SJCRH30 (cell line): Measurements from ENCODE around the gene KAT8. TPM values are rescaled to one million over a fixed set of nuclear protein-coding genes. Genes with fewer than 3 reads are reported as not detected.
"Not testable (repeated sequence)": the region's sequence is repeated elsewhere in the genome, so short reads cannot be mapped to it uniquely, and the experiment has no call there.

ENCODE experiments used
- DNase-seq, 2 experiments: peaks; one replicate each; pipeline ENCODE4 v3.0.0-alpha.2; 2015 to 2020
- H3K27ac ChIP-seq: fragments of 250-450 bp; sonication (Bioruptor Pico); 2 replicates; pipeline ENCODE4 v1.5.1; 2020; ENCODE audit warnings: mild to moderate bottlenecking, moderate library complexity
- H3K27me3 ChIP-seq: fragments of 250-450 bp; sonication (Bioruptor Pico); 2 replicates; pipeline ENCODE4 v1.5.1; 2020; ENCODE audit warnings: mild to moderate bottlenecking, moderate library complexity
- H3K36me3 ChIP-seq: fragments of 250-450 bp; sonication (Bioruptor Pico); 2 replicates; pipeline ENCODE4 v1.5.1; 2020; ENCODE audit warnings: mild to moderate bottlenecking, moderate library complexity
- H3K4me1 ChIP-seq: fragments of 250-450 bp; sonication (Bioruptor Pico); 2 replicates; pipeline ENCODE4 v1.5.1; 2020; ENCODE audit warnings: mild to moderate bottlenecking, moderate library complexity
- H3K4me3 ChIP-seq: fragments of 250-450 bp; sonication (Bioruptor Pico); 2 replicates; pipeline ENCODE4 v1.5.1; 2020; ENCODE audit warnings: mild to moderate bottlenecking, moderate library complexity
- H3K9me3 ChIP-seq: fragments of 250-450 bp; sonication (Bioruptor Pico); replicated peaks from 2 replicates; pipeline ENCODE4 v1.5.1; 2020; ENCODE audit warnings: mild to moderate bottlenecking, moderate library complexity
- total RNA-seq: library from RNA; depleted of rRNA; stranded (reverse); fragments of >200 nt; shearing (Covaris generic); gene quantifications from 2 replicates; pipeline ENCODE4 v1.2.3, GENCODE V29; 2014; rRNA removed

KAT8 gene
- total RNA-seq, 1 experiment from 2014 or later, result 42.6 TPM

GRCh38 chr16:31150976-31151375 is 33.5 kb downstream of the KAT8 start:
- not testable (repeated sequence) for H3K27me3 ChIP-seq, H3K27ac ChIP-seq, H3K36me3 ChIP-seq, H3K9me3 ChIP-seq, H3K4me3 ChIP-seq, H3K4me1 ChIP-seq, DNase-seq

- DNase-seq, result no peak
- no peaks in the 10 kb centered on the region for H3K9me3 ChIP-seq
- H3K27me3 ChIP-seq, result peaks cover 4% of the 10 kb centered on the region; the same call in 1 of the 2 replicates
- H3K36me3 ChIP-seq, result no peaks in the 10 kb centered on the region
- H3K4me3 ChIP-seq, result no peak overlapping the region
- no peaks in the 10 kb centered on the region for H3K4me1 ChIP-seq
- H3K27ac ChIP-seq, result no peak overlapping the region
These were observed 39.7 kb downstream of the KAT8 start for GRCh38 chr16:31157136-31157535.

- H3K27ac ChIP-seq, result no peak overlapping the region
- H3K4me1 ChIP-seq, result no peaks in the 10 kb centered on the region; the same call in 1 of the 2 replicates
- no peaks in the 10 kb centered on the region for H3K9me3 ChIP-seq
- no peaks in the 10 kb centered on the region for H3K36me3 ChIP-seq
- no peaks in the 10 kb centered on the region for H3K27me3 ChIP-seq
- H3K4me3 ChIP-seq, result no peak overlapping the region
- DNase-seq, result no peak
These were observed 49.9 kb downstream of the KAT8 start for GRCh38 chr16:31167315-31167714.

- DNase-seq, result no peak
- no peak overlapping the region for H3K4me3 ChIP-seq
- no peaks in the 10 kb centered on the region for H3K36me3 ChIP-seq
- H3K27me3 ChIP-seq, result no peaks in the 10 kb centered on the region
- H3K9me3 ChIP-seq, result no peaks in the 10 kb centered on the region
- H3K4me1 ChIP-seq, result no peaks in the 10 kb centered on the region; the same call in 1 of the 2 replicates
- no peak overlapping the region for H3K27ac ChIP-seq
These were observed 51.4 kb downstream of the KAT8 start for GRCh38 chr16:31168848-31169247.

GRCh38 chr16:31170048-31170447 is 52.6 kb downstream of the KAT8 start:
- H3K4me1 ChIP-seq, H3K4me3 ChIP-seq, H3K27ac ChIP-seq: not testable (repeated sequence)

GRCh38 chr16:31177136-31177535 is 59.7 kb downstream of the KAT8 start:
- Histone ChIP-seq H3K27me3 (no peaks in the 10 kb centered on the region), H3K4me1 (peaks cover 4% of the 10 kb centered on the region), H3K4me3 (no peak overlapping the region), H3K9me3 (no peaks in the 10 kb centered on the region), H3K27ac (no peak overlapping the region), H3K36me3 (peaks cover 14% of the 10 kb centered on the region)
- peak in 1 of 2 experiments; percentile 42 for DNase-seq

More at GRCh38 chr16:31170048-31170447, 52.6 kb downstream of the KAT8 start:
- not testable (repeated sequence) for H3K27me3 ChIP-seq, H3K36me3 ChIP-seq, H3K9me3 ChIP-seq, DNase-seq

- no peak for DNase-seq
- H3K27me3 ChIP-seq, result no peaks in the 10 kb centered on the region
- peak overlapping the region; percentile 97 for H3K27ac ChIP-seq
- H3K9me3 ChIP-seq, result no peaks in the 10 kb centered on the region
- peak overlapping the region; percentile 97 for H3K4me3 ChIP-seq
- H3K36me3 ChIP-seq, result peaks cover 36% of the 10 kb centered on the region
- H3K4me1 ChIP-seq, result peaks cover 8% of the 10 kb centered on the region
These were observed 61.8 kb downstream of the KAT8 start for GRCh38 chr16:31179219-31179746.

GRCh38 chr16:31179747-31180459 is 62.4 kb downstream of the KAT8 start, which contains the start of gene FUS:
Gene FUS, plus strand, starts transcription at chr16:31180139. Its CDS starts 76 bp downstream, at chr16:31180215.
- no peaks in the 10 kb centered on the region for H3K27me3 ChIP-seq
- peaks cover 42% of the 10 kb centered on the region for H3K36me3 ChIP-seq
- peak within 1 kb of the TSS; percentile 97 for H3K27ac ChIP-seq
- H3K4me3 ChIP-seq, result peak within 1 kb of the TSS; percentile 97
- DNase-seq, result peak; percentile 89 to 92
- peaks cover 8% of the 10 kb centered on the region for H3K4me1 ChIP-seq
- H3K9me3 ChIP-seq, result no peaks in the 10 kb centered on the region

Other genes starting within 250 kb of the KAT8 start
- gene BCL7C, start 223.6 kb upstream of the KAT8 start, total RNA-seq, result 28.1 and 30.3 TPM in 2 replicates
- gene CTF1, start 221.1 kb upstream of the KAT8 start, total RNA-seq, result 1.3 and 1.4 TPM in 2 replicates
- gene FBXL19, start 194.1 kb upstream of the KAT8 start, total RNA-seq, result 14.2 and 14.4 TPM in 2 replicates
- gene ORAI3, start 168.6 kb upstream of the KAT8 start, total RNA-seq, result 4.0 and 7.0 TPM in 2 replicates
- 8.9 TPM in 2 replicates for gene SETD1A, start 159.9 kb upstream of the KAT8 start, total RNA-seq
- gene HSD3B7, start 132.5 kb upstream of the KAT8 start, total RNA-seq, result 2.6 and 3.4 TPM in 2 replicates
- gene STX1B, start 107.0 kb upstream of the KAT8 start, total RNA-seq, result 0.94 and 1.4 TPM in 2 replicates
- gene STX4, start 84.1 kb upstream of the KAT8 start, total RNA-seq, result 22.6 and 23.9 TPM in 2 replicates
- gene ZNF668, start 43.4 kb upstream of the KAT8 start, total RNA-seq, result 21.5 and 21.8 TPM in 2 replicates
- 20.3 and 26.4 TPM in 2 replicates for gene ZNF646, start 43.2 kb upstream of the KAT8 start, total RNA-seq
- 2.8 and 4.3 TPM in 2 replicates for gene PRSS53, start 28.7 kb upstream of the KAT8 start, total RNA-seq
- 145 and 149 TPM in 2 replicates for gene VKORC1, start 22.9 kb upstream of the KAT8 start, total RNA-seq
- gene BCKDK, start 9.3 kb upstream of the KAT8 start, total RNA-seq, result 31.2 and 31.8 TPM in 2 replicates
- not detected in 2 replicates for gene PRSS8, start 18.1 kb downstream of the KAT8 start, total RNA-seq
- gene PRSS36, start 32.4 kb downstream of the KAT8 start, total RNA-seq, result 0.43 and 0.51 TPM in 2 replicates
- 92.1 and 111 TPM in 2 replicates for gene FUS, start 62.5 kb downstream of the KAT8 start, total RNA-seq
- not detected in 2 replicates for gene PYCARD, start 85.1 kb downstream of the KAT8 start, total RNA-seq
- gene TRIM72, start 96.5 kb downstream of the KAT8 start, total RNA-seq, result 32.5 and 33.7 TPM in 2 replicates
- gene PYDC1, start 99.5 kb downstream of the KAT8 start, total RNA-seq, result not detected in 2 replicates
- gene ITGAM, start 142.3 kb downstream of the KAT8 start, total RNA-seq, result not detected in 2 replicates
- not detected in 2 replicates for gene ITGAX, start 237.5 kb downstream of the KAT8 start, total RNA-seq